ENCODE data around the gene CHAC2. TPM values are rescaled to one million over a fixed set of nuclear protein-coding genes. Genes with fewer than 3 reads are reported as not detected.

CHAC2 gene
- 0.09 and 0.79 TPM in 2 replicates for total RNA-seq

GRCh38 chr2:53767405-53768241 lies at the start of gene CHAC2:
CHAC2 (plus strand) TSS chr2:53767804; CDS start chr2:53767887, 83 bp downstream.

GRCh38 chr2:53786705-53787613 lies 19.4 kb downstream of the CHAC2 start, which contains the start of the genes ASB3 and ERLEC1:
ASB3 (minus strand) TSS chr2:53786953; CDS start chr2:53765572, 21,381 bp downstream.
ERLEC1 (plus strand) TSS chr2:53787044; CDS start chr2:53787211, 167 bp downstream.

Other genes starting within 250 kb of the CHAC2 start
- 28.4 and 33.1 TPM in 2 replicates for gene ASB3, start 19.1 kb downstream of the CHAC2 start, total RNA-seq
- gene ERLEC1, start 19.2 kb downstream of the CHAC2 start, total RNA-seq, result 43.7 and 81.6 TPM in 2 replicates
- gene GPR75, start 92.2 kb downstream of the CHAC2 start, total RNA-seq, result 0.52 and 0.95 TPM in 2 replicates
- gene PSME4, start 203.2 kb downstream of the CHAC2 start, total RNA-seq, result 11.8 and 21.1 TPM in 2 replicates

All from bronchial smooth muscle cell (primary cell).